Inflammatory macrophage treated with lipopolysaccharide for 4 hours (primary cell): ENCODE results near the gene GALNT12.

Experiments used
- DNase-seq: peaks from one replicate; pipeline ENCODE4 v3.0.0-alpha.2; 2020

Gene GALNT12

DNA sequence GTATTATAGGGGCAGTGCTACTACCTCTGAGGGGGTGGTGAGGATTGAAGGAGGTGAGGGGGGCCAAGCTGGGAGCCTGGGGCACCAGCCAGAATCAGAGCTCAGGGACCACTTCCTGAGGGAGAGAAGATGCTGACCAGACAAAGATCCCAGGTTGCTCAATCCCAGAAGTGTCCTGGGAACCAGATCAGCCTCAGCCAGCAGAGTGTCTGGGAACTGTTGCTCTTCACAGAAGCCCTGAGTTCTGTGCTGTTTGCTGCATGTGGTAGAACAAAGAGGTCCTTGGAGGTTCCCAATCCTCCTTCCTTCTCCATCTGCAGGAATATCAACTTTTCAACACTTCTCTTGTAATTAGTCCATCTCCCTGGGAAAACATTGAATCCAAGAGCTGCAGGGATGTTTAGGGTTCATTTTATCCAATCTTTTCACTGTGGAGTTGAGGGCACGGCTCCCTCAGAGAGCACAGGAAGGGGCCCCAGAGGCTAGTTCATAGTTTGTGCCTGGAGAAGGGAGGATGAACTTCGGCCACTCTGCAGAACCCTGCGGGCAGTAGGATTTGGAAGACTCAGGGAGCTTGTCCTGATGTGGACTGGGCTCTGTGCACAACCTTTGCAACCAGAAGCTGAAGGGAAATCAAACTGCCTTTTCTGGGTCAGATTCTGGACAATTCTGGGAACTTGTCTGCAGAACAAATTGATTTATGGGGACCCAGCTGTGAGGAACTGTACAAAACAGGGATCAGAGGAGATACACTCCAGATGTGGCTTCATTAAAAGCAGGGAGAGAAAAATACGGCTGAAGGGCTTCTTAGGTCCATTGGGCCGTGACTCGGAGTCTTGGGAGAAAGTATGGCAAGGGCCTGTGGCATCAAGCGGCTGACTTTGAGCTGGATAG, 57.1 kb downstream of the GALNT12 start:
- no peak for DNase-seq

DNA sequence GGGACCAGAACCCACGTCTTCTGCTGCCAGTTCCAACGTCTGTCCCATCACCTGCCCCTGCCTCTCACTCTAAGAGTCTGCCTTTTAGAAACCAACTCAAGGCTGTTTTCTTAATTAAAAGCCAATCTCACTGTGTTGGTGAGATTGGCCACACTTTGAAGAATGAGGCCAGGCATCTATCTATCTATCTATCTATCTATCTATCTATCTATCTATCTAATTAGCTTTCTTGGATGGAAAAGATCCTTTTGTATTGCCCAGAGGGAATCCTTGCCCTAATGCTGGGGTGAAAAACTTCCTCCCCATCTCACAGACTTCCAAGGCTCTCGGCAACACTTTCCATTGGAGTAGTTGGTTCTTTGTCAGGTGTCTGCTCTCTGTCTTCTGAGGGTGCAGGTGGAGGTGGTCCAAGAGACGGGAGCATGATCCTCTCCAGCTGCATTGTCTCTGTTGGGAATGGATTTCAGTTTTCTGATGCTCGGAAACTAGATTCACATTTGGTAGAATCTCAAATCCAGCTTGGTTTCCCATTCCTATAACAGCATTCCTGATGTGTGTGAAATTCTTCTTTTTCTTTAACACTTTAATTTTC, 57.9 kb downstream of the GALNT12 start:
- DNase-seq: no peak

DNA sequence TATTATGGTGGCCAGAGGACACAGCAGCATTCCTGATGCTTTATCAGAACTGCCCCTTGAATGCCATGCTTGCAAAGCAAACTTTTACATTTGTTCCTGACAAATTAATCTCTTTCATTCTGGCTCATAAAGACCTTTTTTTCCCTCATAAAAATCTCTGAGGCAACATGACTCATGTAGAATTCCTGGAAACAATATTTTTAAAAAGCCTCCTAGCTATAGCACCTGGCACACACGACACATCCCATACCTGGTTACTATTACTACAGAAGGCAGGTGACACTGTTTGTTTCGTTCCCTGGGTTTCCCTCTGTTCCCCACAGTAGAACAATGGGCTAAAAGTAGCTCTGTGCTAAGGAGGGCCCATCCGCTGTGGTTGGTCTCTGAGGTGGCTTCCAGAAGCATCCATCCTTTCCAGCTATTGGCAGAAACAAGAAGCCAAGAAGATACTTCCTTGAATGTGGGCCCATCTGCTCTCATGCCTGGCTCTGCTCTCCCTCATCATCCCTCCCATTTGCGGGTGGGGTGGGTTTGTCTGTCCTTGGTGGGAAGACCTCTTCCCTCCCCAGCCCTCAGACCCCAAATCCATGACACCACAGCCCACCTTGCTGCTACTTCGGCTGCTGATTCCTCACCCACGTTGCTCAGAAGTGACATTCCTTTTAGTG, 59.1 kb downstream of the GALNT12 start:
- no peak for DNase-seq

DNA sequence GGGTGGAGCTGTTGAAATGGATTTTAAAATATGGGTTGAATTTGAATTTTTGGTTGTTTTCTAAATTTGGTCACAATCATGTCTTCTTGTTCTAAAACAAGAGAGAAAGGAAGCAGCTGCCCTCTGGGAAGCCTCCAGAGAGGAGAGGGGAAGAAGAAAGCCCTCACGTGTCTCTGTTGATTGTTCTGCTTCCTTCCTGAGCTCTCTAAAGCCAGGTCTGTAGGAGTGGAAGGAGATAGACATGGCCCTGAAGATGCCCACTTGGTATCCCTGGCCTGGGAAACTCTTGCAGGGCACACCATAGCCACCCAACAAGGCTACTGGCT, 59.6 kb downstream of the GALNT12 start:
- peak; percentile 34 for DNase-seq

DNA sequence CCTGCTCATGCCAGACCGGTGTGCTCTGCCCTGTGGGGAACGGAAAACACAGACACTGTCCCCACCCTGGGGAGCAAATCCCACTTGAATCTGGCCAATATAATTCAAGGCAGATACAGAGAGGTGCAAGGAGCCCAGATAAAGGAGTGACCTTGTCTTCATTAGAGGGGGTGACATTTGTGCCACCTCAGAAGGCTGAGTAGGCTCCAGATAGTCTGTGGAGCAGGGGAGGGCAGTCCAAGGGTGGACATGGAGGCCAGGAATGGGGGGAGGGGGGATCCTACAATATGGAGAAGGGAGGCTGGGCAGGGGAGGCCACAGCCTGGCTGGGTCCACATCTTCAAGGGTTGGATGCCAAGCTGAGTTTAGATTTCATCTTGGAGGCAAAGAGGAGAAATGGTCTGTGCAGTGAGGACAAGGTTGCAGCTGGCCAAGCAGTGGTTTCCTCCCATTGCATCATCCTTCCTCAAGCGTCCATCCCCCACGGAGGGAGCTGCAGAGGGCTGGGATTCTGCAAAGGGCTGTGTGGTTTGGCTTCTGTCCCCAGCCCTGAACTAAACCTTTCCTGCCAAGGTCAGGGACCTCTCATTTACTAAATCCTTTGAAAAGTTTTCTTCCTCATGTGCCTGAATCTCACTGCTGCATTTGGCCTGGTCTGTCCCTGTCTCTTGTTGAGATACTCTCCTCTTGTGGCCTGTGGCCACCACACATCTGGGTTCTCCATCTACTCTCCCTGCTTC, 60.1 kb downstream of the GALNT12 start:
- DNase-seq: peak; percentile 52

DNA sequence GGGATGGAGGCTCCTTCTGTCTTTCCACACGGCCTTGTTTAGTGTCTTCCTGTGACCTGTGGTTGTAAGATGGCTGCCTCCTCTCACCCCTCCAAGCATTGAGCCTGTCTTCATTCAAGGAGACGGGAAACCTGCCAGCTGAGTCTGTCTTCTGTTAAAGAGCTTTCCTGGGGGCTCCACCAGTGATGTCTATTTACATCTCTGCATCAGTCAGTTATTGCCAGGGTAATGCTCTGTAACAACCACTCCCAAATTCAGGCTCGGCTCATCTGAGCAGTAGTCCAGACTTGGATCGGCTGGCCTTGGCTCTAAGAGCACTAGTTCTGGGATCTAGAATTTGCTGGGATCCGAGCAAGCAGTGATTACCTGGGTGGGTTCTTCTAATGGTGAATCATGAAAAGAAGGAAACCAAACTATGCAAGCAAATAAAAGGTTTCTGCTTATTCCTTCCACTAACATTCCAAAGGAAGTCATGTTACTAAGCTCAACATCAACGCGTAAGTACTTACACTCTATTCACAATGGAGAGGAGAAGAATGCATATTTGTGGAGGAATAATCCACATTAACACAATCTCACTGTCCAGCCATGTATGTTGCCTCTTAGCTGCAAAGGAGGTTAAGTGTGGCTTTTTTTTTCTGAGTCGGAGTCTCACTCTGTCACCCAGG, 61.7 kb downstream of the GALNT12 start:
- DNase-seq: no peak

DNA sequence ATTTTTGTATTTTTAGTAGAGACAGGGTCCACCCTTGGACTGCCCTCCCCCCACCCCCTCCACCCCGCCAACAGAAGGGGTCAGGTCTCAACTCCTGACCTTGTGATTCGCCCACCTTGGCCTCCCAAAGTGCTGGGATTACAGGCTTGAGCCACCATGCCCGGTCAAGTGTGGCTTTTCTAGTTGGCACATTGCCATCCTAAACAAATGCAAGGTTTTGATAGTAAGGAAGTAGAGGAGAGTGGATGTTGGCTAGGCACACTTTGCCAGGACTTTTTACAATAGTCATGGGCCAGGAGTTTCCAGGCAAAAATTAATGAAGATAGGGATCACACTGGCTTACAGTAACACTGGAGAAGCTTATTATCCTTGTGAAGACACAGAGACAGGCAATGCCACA, 62.4 kb downstream of the GALNT12 start:
- DNase-seq: no peak

DNA sequence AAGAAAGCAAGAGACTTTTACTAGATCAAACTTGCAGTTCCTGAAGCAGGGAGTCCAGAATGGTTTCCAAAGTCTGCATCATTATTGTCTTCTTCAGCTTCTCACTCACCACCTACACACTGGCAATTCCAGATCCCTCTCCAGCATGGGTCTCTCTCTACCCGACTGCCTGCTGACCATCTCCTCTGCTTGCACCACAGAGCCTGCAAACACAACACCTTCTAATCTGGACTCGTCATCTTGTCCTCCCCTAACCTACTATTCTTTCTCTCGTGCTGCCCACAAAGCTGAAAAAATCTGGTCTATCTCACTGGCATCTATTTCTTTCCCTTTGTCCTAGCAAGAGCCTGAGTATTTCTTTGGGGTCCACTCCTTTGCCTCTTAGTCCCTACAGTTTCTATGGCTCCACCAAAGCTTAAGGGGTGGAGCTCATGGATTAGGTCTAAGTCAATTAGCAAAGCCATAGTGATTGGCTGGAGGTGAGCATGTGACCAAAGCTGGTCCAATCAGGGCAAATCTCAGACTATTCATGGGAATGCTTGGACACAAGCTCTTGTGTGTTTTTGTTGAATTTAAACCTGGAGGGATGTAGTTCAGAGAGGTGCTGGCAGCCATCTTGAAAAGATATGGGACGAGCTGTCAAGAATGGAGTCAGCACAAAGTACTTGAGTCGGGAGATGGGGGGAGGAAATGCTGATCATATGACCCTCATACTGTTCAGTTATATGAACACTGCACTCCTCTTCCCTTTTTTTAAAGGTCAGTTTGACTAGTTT, 63.5 kb downstream of the GALNT12 start:
- peak; percentile 38 for DNase-seq

DNA sequence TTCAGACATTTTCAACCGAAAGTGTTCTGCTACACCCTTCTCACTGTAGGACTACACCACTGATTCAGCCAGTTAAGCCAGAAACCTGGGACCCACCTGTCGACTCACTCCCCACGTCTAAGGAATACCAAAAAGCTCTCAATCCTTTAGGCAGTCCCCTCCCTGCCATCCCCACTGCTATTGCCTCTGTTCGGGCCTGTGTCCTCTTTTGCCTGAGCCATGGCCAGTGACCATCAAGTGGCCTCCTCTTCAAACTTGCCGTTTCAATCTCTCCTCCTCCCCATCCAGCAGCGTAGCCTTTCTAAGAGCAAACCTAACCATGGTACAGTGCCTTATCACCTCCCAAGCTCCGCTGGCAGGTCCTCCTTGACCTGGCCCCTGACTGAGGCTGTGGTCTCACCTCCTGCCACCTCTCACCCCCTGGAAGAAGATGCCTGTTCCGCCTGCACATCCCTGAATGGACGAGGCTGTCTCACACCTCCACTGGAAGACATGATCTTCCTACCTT, 64.1 kb downstream of the GALNT12 start:
- no peak for DNase-seq

DNA sequence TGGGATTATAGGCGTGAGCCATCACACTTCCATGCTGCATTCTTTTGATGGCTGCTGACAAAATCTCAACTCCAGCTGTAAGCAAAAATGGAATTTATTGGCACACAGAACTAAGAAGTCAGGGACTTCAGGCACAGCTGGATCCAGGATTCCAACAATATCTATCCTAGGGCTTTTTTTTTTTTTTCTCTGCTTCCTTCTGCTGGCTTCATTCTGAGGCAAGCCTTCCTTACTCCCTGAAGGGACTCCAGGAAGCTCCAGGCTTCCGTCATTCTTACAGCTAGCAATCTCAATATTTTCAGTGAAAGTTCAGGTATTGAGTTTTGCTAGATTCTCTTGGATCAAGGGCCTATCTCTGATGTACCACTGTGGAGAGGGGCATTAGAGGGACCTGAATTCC, 66.1 kb downstream of the GALNT12 start:
- DNase-seq: no peak

DNA sequence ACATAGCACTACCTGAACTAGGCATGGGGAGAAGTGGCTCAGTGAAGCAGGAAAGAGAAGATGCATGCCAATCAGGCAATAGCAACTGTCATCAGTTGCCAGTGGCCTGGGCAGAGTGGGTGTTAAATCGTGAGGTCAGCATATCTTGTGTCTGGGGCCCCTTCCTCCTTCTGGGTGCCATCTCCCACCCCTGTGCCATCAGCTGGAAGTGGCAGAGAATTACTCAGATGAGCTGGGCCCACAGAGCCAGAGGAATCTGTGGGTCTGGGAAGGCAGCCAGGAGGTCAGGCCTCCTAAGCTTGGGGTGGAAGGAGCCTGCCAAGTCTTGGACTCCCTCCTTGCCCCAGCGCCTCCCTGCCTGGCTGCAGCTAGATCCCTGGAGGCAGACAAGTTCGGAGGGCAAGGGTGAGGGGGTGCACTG, 66.5 kb downstream of the GALNT12 start:
- DNase-seq: peak; percentile 16

DNA sequence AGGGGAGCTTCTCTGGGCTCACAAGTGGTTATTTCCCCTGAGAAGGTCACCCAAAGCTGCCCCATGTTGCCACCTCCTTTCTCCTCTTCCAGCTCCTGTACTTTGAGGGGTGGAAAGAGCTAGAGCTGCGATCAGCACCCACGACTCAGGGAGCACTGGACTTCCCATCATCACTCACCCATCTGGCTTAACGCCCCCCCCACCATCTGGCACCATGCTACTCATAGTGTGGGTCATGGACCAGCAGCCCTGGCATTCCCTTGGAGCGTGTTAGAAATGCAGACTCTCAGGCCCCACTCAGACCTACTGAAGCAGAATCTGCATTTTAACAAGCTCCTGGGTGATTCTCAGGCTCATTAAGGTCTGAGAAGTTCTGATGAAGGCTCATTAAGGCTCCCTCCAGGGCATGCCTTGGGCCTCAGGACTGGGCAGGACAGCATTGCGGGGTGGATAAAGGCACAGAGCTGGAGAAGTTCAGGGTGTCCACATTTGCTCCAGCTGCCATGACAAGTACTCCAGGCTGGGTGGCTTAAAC, 67.3 kb downstream of the GALNT12 start:
- DNase-seq: no peak

DNA sequence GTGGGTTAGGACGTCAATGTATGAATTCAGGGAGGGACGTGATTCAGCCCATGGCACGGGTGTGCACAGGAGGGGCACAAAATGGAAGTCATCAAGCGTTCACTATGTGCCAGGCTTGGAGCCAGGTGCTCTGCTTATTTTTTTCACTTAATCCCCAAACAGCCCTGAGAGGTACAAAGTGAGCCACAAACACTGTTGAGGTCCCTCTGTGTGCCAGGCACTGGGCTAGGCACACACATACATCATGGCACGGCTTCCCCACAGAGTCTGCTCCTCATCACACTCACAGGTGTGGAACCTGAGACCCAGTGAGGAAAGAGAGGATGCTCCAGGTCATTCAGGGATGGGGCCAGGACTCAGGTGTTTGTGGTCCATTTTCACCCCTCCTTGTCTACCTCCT, 68.1 kb downstream of the GALNT12 start:
- no peak for DNase-seq

DNA sequence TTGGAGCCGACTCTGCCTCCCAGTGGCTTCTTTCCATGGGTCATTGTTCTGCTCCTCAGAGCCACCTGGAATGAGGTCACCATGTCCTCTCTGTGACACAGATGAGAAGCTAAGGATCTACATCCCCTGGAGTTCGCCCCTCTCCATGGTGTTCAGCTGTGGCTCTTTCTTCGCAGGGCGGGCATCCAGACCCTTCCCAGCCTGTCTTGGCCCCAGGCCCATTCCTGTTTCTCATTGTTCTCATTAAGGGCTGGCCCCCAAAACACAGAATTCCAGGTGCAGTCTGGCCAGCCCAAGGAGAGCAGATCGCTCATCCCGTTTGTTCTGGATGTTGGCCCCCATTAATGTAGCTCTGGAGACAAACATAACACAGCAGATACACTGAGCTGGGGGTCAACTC, 69.8 kb downstream of the GALNT12 start:
- DNase-seq: no peak

DNA sequence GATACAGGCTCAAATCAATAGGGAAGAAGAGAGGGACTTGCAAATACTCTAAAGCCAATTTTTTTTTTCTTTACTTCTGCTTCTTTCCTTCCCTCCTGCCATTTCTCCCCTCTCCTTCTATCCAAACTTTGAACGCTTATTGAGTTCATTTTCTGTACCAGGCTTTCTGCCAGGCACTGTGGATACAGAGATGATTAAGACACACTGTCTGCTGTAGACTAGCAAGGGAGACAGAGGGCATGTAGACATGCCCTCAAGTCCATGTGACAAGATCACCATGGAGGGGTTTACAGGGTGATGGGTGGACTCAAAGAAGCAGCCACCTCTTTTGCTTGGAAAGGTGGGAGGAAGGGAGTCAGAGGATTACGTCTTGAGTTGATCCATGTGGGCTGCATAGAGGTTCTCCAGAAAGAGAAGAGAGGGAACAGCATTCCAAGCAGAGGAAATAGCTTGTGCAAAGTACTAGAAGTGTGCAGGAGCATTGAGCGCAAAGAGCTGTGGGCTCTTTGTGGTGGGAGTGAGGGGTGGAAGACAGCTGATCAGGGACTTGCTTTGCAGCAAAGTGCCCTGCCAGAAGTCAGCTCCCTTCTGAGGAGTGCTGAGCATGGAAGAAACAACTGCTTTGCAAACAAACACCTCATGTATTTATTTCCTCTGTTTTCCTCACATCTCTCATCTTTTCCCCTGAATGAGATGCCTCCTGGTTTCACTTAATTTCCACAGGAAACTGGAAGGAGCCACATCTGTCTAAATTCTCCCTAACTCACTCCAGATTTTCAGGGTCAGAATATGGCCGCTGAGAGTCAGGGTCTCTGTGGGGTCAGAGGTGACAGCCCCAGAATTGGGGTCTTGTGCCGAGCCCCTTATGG, 71.9 kb downstream of the GALNT12 start:
- no peak for DNase-seq

DNA sequence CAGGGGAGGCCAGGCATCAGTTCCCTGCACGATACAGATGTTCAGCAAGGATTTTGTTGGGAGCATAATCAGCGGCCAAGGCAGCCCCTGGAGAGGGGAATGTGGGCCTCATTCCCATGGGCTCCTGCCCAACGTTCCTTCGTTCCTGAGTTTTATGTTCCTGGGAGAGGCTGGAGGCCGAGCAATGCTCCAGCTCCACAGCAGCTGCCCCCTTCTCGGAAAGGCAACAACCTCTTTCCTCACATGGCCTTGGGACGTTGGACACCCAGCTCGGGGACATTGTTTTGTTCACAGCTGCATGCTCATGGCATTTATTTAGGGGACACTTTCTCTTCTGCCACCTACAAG, 72.5 kb downstream of the GALNT12 start:
- no peak for DNase-seq

DNA sequence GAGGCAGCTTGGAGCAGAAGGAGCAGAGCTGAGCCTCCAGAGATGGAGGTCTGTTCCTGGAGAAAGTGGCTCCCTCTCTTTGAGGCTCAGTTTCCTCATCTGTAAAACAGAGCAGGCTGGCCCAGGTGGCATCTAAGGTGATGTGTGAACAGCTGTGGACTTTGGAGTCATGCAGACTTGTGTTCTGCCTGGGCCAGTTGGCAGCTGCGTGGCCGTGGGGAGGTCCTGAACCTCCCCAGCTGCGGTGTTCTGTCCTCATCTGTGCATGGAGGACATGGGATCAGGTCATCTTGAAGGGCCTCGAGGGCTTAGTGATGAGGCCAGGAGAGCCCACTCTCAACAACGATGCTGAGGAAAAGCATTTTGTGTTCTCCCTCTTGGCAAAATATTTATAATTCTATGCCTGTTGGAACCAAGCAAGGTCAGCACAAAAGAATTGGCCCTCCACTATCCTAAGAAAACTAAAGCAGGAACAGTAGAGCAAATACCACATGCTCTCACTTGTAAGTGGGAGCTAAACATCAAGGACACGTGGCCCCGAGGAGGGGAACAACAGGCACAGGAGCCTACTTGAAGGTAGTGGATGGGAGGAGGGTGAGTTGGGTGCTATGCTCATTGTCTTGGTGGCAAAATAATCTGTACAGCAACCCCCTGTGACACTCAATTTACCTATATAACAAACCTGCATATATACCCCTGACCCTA, 73.0 kb downstream of the GALNT12 start:
- DNase-seq: no peak

DNA sequence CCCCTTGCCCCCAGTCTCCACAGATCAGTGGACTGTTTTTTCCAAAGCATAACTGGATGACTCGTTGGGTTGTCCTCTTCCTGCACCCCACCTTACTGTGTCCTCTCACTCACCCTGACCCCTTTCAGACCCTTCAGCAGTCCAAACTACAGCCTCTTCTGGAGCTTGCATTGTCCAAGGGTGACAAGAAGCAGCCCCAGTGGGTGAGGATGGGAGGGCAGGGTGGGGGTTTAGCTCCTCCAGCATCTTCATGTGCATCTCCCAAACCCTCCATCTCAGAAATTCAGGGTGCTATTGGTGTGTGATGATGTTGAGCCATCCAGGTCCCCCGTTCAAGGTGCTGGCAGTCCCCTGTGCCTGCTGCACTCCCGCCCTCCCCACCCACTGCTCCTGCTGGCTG, 73.9 kb downstream of the GALNT12 start:
- DNase-seq: no peak

DNA sequence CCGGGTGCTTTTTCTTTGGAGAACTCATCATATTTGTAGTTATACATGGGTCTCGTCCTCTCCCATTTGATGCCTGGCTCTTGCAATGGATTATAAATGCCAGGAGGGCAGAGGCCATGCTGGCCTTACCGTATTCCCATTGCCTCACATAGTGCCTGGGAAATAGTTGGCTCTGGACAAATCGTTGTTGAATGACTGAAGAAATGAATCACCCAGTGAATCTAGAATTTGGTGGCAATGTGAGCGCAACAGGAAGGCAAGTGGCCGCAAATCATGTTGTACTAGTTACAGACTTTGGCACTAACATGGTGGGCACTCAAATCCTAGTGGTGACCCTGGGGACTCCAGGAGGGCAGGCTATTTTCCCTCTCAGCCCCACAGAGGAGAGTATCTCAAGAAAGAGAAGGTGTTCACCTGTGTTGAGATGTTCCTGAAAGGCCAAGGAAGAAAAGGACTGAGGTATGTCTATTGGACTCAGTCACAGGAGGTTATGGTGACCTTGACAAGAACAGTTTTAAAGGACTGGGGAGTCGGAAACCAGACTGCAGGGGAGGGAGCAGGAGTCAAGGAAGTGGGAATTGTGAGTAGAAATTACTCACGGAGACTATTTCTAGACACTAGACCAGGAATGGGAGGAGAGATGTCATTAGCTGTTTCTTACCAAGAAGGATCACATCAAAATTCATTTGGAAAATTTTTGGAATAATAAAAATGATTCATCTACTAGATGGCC, 74.5 kb downstream of the GALNT12 start:
- no peak for DNase-seq
